CD14-positive monocyte (primary cell): ENCODE measurements around the gene ATP2C2. TPM values are rescaled to one million over a fixed set of nuclear protein-coding genes. Genes with fewer than 3 reads are reported as not detected.

Experiments used
- DNase-seq, 3 donors: peaks; one replicate each; pipeline ENCODE4 v3.0.0-alpha.2; 2011 to 2022
- H2AFZ ChIP-seq: 2 replicates; pipeline ENCODE4 v1.6.0; 2012; ENCODE audit warnings: mild to moderate bottlenecking, low read depth, low read length, inconsistent platforms; ENCODE audit not compliant: insufficient read depth, poor library complexity, severe bottlenecking
- H3K27ac ChIP-seq, 2 donors: 1 replicate in 1 of 2; 2 replicates in 1 of 2; pipeline ENCODE4 v1.5.1; 2012 to 2013; ENCODE audit warnings: low read length in 2 of 2, control low read depth in 1 of 2, inconsistent platforms in 1 of 2, low read depth in 1 of 2, mild to moderate bottlenecking in 1 of 2
- H3K27me3 ChIP-seq, 2 donors: one replicate each; pipeline versions ENCODE4 v1.6.0 to v1.6.1; 2011 to 2013; ENCODE audit warnings: low read length in 2 of 2; ENCODE audit not compliant: control insufficient read depth in 2 of 2, insufficient read depth in 2 of 2
- H3K36me3 ChIP-seq, 2 donors: replicated peaks in 1 of 2; 1 replicate in 1 of 2; 2 replicates in 1 of 2; pipeline versions ENCODE4 v1.5.1 to v1.6.1; 2012 to 2013; ENCODE audit warnings: low read length in 2 of 2, control low read depth in 1 of 2, inconsistent platforms in 1 of 2, mild to moderate bottlenecking in 1 of 2; ENCODE audit not compliant: insufficient read depth in 2 of 2, control insufficient read depth in 1 of 2
- H3K4me1 ChIP-seq, 2 donors: 1 replicate in 1 of 2; 2 replicates in 1 of 2; pipeline versions ENCODE4 v1.5.1 to v1.6.1; 2012 to 2013; ENCODE audit warnings: low read length in 2 of 2, control low read depth in 1 of 2, inconsistent platforms in 1 of 2, mild to moderate bottlenecking in 1 of 2, moderate library complexity in 1 of 2; ENCODE audit not compliant: insufficient read depth in 2 of 2, control insufficient read depth in 1 of 2
- H3K4me2 ChIP-seq: replicated peaks from 2 replicates; pipeline ENCODE3; 2012; ENCODE audit warnings: low read length, moderate library complexity, mild to moderate bottlenecking; ENCODE audit not compliant: poor library complexity, severe bottlenecking; ENCODE audit errors: extremely low read depth
- H3K4me3 ChIP-seq, 3 experiments: fragments of 200-600 bp in 1 of 3; sonication (generic) in 1 of 3; replicated peaks in 1 of 3; 1 replicate in 2 of 3; 2 replicates in 1 of 3; pipeline ENCODE4 v1.5.1; 2011 to 2013; ENCODE audit warnings: low read length in 3 of 3, mild to moderate bottlenecking in 3 of 3, control low read depth in 2 of 3, low read depth in 2 of 3, inconsistent platforms in 1 of 3, moderate library complexity in 1 of 3
- H3K79me2 ChIP-seq: 2 replicates; pipeline ENCODE4 v1.6.0; 2012; ENCODE audit warnings: mild to moderate bottlenecking, control low read depth, inconsistent platforms, low read length, moderate library complexity; ENCODE audit not compliant: insufficient read depth
- H3K9ac ChIP-seq: 2 replicates; pipeline ENCODE4 v1.6.0; 2017; ENCODE audit warnings: low read length, mild to moderate bottlenecking; ENCODE audit not compliant: insufficient read depth, poor library complexity, severe bottlenecking
- H3K9me3 ChIP-seq, 2 donors: replicated peaks in 1 of 2; 1 replicate in 1 of 2; 2 replicates in 1 of 2; pipeline versions ENCODE4 v1.5.1 to v1.6.1; 2012 to 2013; ENCODE audit warnings: low read length in 2 of 2, control low read depth in 1 of 2; ENCODE audit not compliant: control insufficient read depth in 1 of 2, insufficient read depth in 1 of 2
- H4K20me1 ChIP-seq: 2 replicates; pipeline ENCODE4 v1.6.0; 2012; ENCODE audit warnings: mild to moderate bottlenecking, low read length, control low read depth, moderate library complexity; ENCODE audit not compliant: insufficient read depth
- H3K27ac Mint-ChIP-seq, 7 donors: one replicate each; pipeline ENCODE4 v1.8.0; 2020; ENCODE audit warnings: mild to moderate bottlenecking in 7 of 7, mixed read lengths in 7 of 7, moderate library complexity in 6 of 7, inconsistent platforms in 2 of 7
- H3K27me3 Mint-ChIP-seq, 3 donors: one replicate each; pipeline ENCODE4 v1.8.0; 2021 to 2022; ENCODE audit warnings: low read depth in 3 of 3, mild to moderate bottlenecking in 3 of 3, mixed read lengths in 3 of 3, moderate library complexity in 3 of 3, inconsistent platforms in 1 of 3
- H3K36me3 Mint-ChIP-seq, 2 donors: one replicate each; pipeline ENCODE4 v1.8.0; 2020; ENCODE audit warnings: mixed read lengths in 2 of 2, inconsistent platforms in 1 of 2, mild to moderate bottlenecking in 1 of 2
- H3K4me1 Mint-ChIP-seq: one replicate; pipeline ENCODE4 v1.8.0; 2020; ENCODE audit warnings: mild to moderate bottlenecking, mixed read lengths
- H3K4me3 Mint-ChIP-seq, 2 donors: one replicate each; pipeline ENCODE4 v1.8.0; 2020; ENCODE audit warnings: mild to moderate bottlenecking in 2 of 2, mixed read lengths in 2 of 2, moderate library complexity in 1 of 2
- H3K9me3 Mint-ChIP-seq, 7 donors: one replicate each; pipeline ENCODE4 v1.8.0; 2020 to 2022; ENCODE audit warnings: mixed read lengths in 7 of 7, mild to moderate bottlenecking in 6 of 7, moderate library complexity in 6 of 7, inconsistent platforms in 2 of 7
- CTCF ChIP-seq: fragments of 200-600 bp; IDR thresholded peaks from one replicate; pipeline ENCODE4 v1.8.0; 2022; ENCODE audit warnings: antibody characterized with exemption, mild to moderate bottlenecking
- WGBS: methylation state at CpG from one replicate; pipeline ENCODE4 v1.1.5; 2013; ENCODE audit warnings: missing lambda C conversion rate; ENCODE audit not compliant: insufficient coverage; 5-methylcytosine and 5-hydroxymethylcytosine counted together
- intact Hi-C, 2 donors: fragments of 100-400 bp; cut with micrococcal nuclease; formaldehyde crosslinking; loops; one replicate each; pipeline versions ENCODE4 v1.15.0 to v1.15.1; 2023
- polyA plus RNA-seq, 3 donors: library from polyadenylated mRNA; depleted of rRNA in 1 of 3; unstranded in 2 of 3; stranded (reverse) in 1 of 3; fragments of 300-500 nt in 2 of 3; fragments of >200 nt in 1 of 3; fragmentation: Illumina TruSeq in 2 of 3; gene quantifications; 1 replicate in 2 of 3; 2 replicates in 1 of 3; pipeline ENCODE4 v1.2.3, GENCODE V29; 2012 to 2021

Gene ATP2C2
- polyA plus RNA-seq, 3 donors = 0.05 TPM; not detected in 2

- Histone ChIP-seq H3K4me1 (peaks cover 32 to 33% of the 10 kb centered on the region in 2 donors), H3K27me3 (peaks cover 0 to 9% of the 10 kb centered on the region in 2 donors), H3K27ac (peak overlapping the region; percentile 3 to 67), H4K20me1 (no peaks in the 10 kb centered on the region), H3K9ac (peak overlapping the region; percentile 2), H3K4me3 (no peak overlapping the region), H3K9me3 (no peaks in the 10 kb centered on the region), H3K4me2 (peak overlapping the region; percentile 4), H3K36me3 (no peaks in the 10 kb centered on the region), H2AFZ (no peak overlapping the region), H3K79me2 (no peaks in the 10 kb centered on the region)
- H3K36me3 Mint-ChIP-seq = no peaks in the 10 kb centered on the region
- H3K27ac Mint-ChIP-seq = peak overlapping the region; percentile 20 to 87 (median 81)
- peaks cover 20% of the 10 kb centered on the region for H3K4me1 Mint-ChIP-seq
- intact Hi-C loops = no loop called here
- peaks cover 0 to 4% (median 0%) of the 10 kb centered on the region in 7 donors for H3K9me3 Mint-ChIP-seq
- TF ChIP-seq CTCF = no peak
- peaks cover 32 to 40% (median 36%) of the 10 kb centered on the region in 3 donors for H3K27me3 Mint-ChIP-seq
- H3K4me3 Mint-ChIP-seq = no peak overlapping the region
- 0% methylated on average over 2 of the region's 9 CpGs for WGBS
- DNase-seq = peak; percentile 78 to 91 (median 81)
These were observed 11.1 kb upstream of the ATP2C2 start for GRCh38 chr16:84357191-84357651.

DNA sequence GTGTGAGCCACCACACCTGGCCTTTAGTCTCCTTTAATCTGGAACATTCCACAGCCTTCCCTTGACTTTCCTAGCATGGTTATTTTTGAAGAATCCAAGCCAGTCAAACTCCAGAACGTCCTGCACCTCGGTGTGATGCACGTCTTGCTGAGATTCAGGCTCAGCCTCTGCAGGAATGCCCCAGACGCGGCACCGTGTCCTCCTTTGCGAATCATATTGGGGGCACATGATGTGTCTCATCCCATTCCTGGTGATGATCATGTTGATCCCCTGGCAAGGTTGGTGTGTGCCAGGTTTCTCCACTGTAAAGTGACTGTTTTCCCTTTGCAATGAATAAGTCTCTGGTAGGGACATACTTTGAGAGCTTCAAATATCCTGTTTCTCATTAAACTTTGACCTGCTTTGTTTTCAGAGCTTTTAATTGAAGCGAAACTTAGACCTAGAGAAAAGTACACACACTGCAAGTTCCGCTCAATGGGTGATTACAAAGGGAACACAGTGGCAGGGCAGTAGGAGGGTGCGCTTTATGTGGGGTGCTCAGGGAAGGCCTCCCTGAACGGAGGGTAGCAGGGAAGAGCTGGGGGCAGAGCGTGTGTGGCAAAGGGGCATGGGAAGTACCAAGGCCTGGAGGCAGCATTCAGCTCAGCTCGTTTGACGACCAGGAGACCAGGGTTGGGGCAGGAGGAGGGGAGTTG, 9.6 kb upstream of the ATP2C2 start:
- H2AFZ ChIP-seq = no peak overlapping the region
- peaks cover 0 to 9% of the 10 kb centered on the region in 2 donors for H3K27me3 ChIP-seq
- no peaks in the 10 kb centered on the region for H3K36me3 ChIP-seq
- intact Hi-C loops = no loop called here
- H3K4me2 ChIP-seq = no peak overlapping the region
- no peaks in the 10 kb centered on the region for H4K20me1 ChIP-seq
- Mint-ChIP-seq H3K9me3 (peaks cover 0 to 4% (median 0%) of the 10 kb centered on the region in 7 donors), H3K36me3 (no peaks in the 10 kb centered on the region), H3K27me3 (peaks cover 32 to 38% (median 34%) of the 10 kb centered on the region in 3 donors), H3K4me3 (no peak overlapping the region), H3K4me1 (peaks cover 20% of the 10 kb centered on the region), H3K27ac (no peak overlapping the region)
- no peak overlapping the region for H3K9ac ChIP-seq
- peaks cover 32 to 33% of the 10 kb centered on the region in 2 donors for H3K4me1 ChIP-seq
- H3K4me3 ChIP-seq = no peak overlapping the region
- TF ChIP-seq CTCF = no peak
- DNase-seq = no peak
- H3K27ac ChIP-seq = no peak overlapping the region
- no peaks in the 10 kb centered on the region for H3K79me2 ChIP-seq
- H3K9me3 ChIP-seq = no peaks in the 10 kb centered on the region
- 99% methylated on average over 11 of the region's 14 CpGs for WGBS
